Globus pallidus (tissue), 1 donor: ENCODE measurements around the gene LY6G6F.

ENCODE experiments used
- DNase-seq: peaks from one replicate; pipeline ENCODE4 v3.0.0-alpha.2; 2015; ENCODE audit warnings: low spot score

The LY6G6F gene

DNA sequence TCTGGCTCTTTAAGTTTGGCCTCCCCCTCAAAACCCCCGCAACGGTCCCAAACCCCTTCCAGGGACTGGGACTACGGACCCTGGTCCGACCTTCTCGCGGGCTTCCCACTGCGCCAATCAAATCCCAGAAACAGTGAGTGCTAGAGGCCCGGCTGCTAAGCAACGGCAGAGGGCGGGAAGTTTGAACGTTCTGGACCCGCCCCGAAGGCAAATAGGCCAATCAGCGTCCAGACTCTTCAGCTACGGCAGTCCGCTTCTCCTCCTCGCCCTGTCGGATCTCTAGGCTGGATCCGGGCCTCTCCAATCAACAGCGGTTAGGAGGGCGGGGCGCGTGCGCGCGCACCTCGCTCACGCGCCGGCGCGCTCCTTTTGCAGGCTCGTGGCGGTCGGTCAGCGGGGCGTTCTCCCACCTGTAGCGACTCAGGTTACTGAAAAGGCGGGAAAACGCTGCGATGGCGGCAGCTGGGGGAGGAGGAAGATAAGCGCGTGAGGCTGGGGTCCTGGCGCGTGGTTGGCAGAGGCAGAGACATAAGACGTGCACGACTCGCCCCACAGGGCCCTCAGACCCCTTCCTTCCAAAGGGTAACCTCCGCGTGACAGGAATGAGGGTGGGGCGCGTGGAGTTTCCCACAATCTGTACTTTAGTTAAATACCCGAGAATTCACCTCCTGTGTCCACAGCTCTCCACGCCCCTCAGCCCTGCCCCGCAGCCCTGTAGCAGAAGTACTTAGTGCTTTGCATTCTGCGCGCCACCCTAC, 33.2 kb downstream of the LY6G6F start, which contains the start of gene MSH5:
Gene MSH5 (plus strand): TSS at position 367 of the 758 bp plus-strand sequence. CDS start 462 bp downstream, outside the sequence.
- peak; percentile 98 for DNase-seq

DNA sequence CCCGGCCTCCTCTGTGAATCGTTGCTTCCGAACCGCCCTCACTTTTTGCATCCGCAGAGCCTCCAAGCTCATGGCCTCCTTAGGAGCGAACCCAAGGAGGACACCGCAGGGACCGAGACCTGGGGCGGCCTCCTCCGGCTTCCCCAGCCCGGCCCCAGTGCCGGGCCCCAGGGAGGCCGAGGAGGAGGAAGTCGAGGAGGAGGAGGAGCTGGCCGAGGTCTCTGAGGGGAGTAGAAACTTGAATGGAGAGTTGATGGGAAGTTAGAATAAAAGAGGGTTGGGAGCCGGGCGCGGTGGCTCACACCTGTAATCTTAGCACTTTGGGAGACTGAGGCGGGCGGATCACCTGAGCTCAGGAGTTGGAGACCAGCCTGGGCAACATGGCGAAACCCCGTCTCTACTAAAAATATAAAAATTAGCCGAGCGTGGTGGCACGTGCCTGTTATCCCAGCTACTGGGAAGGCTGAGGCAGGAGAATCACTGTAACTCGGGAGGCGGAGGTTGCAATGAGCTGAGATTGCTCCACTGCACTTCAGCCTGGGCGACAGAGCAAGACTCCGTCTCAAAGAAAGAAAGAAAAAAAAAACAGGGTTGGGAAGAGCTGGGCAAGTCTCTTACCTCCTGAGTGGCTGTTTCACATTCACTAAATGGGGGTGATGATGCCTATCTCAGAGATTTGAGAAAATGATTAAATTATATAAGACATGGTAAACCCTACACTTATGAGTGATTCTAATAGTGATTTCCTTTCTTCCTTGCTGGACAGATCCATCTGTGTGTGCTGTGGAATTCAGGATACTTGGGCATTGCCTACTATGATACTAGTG, 33.9 kb downstream of the LY6G6F start:
- DNase-seq = no peak

DNA sequence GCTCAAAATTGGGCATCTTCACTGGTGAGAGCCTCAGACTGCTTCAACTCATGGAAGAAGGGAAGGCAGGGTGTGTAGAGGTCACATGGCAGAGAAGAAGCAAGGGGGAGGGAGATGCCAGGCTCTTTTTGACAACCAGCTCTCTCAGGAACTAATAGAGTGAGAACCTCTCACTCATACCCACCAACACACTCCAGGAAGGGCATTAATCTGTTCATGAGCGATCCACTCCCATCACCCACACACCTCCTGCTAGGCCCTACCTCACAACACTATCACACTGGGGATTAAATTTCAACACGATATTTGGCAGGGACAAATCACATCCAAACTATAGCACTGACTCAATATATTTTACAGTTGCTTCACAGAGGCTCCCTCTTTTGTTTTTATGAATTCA, 35.1 kb downstream of the LY6G6F start:
- DNase-seq = no peak

DNA sequence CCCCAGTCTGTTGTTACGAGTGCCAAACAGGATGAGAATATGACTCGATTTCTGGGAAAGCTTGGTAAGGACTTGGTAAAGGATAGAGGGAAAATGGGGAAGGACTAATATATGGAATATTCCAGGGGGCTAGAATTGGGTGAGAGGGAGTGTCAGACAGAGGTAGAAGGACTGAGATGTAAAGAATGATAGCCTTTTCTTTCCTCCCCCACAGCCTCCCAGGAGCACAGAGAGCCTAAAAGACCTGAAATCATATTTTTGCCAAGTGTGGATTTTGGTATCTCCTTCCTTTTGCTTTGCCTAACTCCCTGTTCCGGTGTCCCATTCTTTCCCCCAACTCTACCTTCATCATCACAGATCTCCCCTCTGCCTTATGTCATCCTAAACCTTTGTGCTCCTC, 36.2 kb downstream of the LY6G6F start:
- DNase-seq = no peak

DNA sequence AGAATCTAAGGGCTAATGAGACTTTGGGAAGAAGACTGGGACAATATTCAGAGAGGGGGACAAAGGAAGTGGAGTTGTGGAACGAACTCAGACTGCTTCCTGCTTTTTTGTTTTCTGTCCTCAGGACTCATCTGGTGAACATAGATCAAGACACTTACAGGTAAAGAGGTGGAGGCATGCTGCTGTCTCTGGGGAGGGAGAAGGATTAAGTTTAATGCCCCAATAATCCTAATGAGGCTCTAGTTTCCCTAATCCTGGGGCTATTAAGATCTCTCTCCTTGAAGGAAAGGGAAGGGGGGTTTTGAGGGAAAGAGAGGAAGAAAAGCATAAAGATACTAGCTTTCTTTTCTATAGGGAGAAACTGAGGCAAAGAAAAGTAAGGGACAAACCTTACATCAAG, 37.8 kb downstream of the LY6G6F start:
- no peak for DNase-seq

DNA sequence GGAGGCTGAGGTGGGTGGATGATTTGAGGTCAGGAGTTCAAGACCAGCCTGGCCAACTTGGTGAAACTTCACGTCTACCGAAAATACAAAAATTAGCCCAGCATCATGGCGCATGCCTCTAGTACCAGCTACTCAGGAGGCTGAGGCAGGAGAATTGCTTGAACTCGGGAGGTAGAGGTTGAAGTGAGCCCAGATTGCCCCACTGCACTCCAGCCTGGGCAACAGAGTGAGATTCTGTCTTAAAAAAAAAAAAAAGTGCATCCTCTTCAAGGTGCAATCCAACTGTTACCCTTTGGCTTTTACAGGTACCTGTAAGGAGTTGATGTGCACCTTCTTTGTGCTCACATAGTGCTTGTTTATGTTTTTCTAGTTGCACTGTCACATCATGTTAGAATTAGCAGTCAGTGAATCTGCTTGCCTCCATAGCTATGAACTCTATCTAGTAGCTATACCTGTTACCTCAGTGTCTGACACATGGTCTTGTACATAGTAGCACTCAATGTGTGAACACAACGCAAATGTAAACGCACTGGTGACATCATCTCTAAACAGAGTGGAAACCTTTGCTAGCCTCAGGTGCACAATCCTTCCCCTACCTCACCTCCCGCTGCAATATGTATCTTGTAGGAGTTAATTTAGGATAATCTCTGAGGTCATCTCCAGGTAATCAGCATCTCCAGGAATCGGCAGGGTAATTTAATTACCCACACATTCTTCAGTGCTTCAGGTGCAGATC, 42.8 kb downstream of the LY6G6F start:
- no peak for DNase-seq

DNA sequence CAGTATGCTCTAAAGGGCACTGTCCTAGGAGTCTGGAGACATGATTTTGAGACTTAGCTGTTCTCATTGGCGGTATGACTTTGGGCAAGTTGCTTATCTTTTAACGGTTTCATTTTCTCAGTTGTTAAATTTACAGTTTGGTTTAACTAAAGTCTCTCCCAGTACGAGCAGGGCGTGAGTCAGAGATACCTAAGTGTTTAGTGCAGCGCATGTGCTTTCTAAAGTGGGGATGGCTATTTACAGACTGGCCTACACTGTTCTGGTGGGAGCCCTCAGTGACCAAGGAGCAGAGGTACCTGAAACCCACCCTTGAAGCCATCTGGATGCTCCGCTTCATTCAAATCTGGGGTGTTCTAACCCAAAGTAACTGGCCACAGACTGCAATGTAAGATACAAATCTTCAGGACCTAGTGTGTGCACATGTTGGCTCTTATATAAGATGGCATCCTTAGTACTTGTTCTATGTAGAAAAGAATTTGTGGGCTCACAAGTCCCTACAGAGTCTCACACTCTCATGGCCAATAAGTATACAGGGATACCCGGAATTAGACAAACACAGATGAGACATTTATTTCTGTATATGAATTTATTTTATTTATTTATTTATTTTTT, 43.9 kb downstream of the LY6G6F start:
- no peak for DNase-seq

DNA sequence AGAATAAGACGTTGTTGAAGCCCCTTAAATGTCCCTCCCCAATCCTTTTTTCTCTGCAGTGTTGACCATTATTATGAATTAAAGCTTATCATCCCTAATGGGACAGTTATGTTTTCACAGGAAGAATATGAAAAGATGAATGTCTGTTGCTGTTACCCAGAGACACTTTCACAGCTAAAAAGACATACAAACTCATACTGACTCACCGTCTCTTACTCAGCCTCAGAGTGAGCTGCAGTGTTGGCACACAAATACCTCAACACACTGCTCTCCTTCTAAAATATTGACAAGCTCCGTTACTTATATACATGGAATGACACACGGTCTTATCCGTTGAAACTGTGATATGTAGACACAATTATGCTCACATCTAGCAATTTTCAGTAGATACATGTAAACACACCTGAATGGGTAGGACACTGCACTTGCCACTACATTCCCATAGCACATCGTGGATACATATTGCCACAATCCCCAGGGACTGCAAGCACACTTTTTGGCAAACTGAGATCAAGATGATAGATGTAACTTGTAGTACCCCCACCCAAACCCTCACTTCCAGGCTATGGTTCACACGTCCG, 46.2 kb downstream of the LY6G6F start:
- DNase-seq = no peak

DNA sequence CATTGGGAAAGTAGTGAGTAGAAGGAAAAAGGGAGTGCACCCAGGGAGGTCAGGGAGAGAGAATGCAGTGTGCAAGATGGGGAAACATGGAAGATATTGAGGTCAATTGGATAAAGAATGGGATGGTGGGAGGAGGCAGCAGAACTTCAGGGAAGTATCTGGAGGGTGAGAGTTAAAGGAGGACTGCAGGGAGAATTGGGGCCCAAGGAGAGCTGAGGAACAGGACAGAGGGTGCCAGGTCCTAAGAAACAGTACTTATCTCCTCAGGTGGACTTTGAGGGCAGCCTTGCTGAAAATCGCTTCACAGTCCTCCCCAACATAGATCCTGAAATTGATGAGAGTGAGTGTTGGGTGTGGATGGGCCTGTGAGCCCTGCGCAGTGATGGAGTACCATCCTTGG, 51.6 kb downstream of the LY6G6F start:
- no peak for DNase-seq
